ENCODE measurements around the gene PITPNM3.

DNA sequence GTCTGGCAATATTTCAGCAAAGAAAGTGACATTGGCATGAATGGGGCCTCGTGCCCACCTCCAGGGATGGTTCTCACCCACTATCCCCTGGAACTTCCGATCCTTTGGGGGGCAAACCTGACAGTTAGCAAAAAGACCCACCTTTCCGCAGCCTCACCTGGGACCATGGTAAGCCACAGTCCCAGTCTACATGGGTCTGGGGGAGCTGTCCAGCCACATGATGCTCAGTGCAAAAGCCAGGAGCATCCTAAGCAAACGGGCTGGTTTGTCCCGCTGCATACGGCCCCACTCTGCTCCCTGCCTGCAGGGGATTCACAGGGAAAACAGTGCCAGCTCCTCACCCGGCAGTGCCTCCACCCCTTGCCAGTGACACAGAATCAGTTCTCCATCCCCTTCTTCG, 140.7 kb downstream of the PITPNM3 start:
- TF ChIP-seq, protein P1, sequence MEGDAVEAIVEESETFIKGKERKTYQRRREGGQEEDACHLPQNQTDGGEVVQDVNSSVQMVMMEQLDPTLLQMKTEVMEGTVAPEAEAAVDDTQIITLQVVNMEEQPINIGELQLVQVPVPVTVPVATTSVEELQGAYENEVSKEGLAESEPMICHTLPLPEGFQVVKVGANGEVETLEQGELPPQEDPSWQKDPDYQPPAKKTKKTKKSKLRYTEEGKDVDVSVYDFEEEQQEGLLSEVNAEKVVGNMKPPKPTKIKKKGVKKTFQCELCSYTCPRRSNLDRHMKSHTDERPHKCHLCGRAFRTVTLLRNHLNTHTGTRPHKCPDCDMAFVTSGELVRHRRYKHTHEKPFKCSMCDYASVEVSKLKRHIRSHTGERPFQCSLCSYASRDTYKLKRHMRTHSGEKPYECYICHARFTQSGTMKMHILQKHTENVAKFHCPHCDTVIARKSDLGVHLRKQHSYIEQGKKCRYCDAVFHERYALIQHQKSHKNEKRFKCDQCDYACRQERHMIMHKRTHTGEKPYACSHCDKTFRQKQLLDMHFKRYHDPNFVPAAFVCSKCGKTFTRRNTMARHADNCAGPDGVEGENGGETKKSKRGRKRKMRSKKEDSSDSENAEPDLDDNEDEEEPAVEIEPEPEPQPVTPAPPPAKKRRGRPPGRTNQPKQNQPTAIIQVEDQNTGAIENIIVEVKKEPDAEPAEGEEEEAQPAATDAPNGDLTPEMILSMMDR (IDR thresholded peaks at IDR 0.05), result no peak
- TF ChIP-seq POLR2A (IDR thresholded peaks at IDR 0.05), result no peak

All from adrenal gland (tissue), 5 donors.